Motor neuron (in vitro differentiated cells): Measurements from ENCODE around the gene HABP4. TPM values are rescaled to one million over a fixed set of nuclear protein-coding genes. Genes with fewer than 3 reads are reported as not detected.

ENCODE experiments used
- ATAC-seq, 8 experiments: fragments of 200-7000 bp; cut with Tn5 transposase; replicated peaks in 6 of 8; 2 replicates each; pipeline ENCODE4 v1.8.0; 2021; ENCODE audit warnings: mild to moderate bottlenecking in 8 of 8, moderate library complexity in 8 of 8
- H3K27ac ChIP-seq, 2 donors: fragments of 250-450 bp; sonication (Bioruptor Pico); 2 replicates each; pipeline ENCODE4 v1.9.0; 2021; ENCODE audit warnings: antibody characterized with exemption in 2 of 2, mild to moderate bottlenecking in 2 of 2, moderate library complexity in 1 of 2
- H3K4me1 ChIP-seq, 2 donors: fragments of 250-450 bp; sonication (Bioruptor Pico); replicated peaks in 1 of 2; 2 replicates each; pipeline ENCODE4 v1.6.1; 2021; ENCODE audit warnings: antibody characterized with exemption in 2 of 2, mild to moderate bottlenecking in 2 of 2, moderate library complexity in 1 of 2
- H3K4me3 ChIP-seq, 5 donors: fragments of 250-450 bp; sonication (Bioruptor Pico); 2 replicates each; pipeline ENCODE4 v1.9.0; 2021; ENCODE audit warnings: antibody characterized with exemption in 5 of 5, mild to moderate bottlenecking in 5 of 5, moderate library complexity in 4 of 5
- WGBS, 10 experiments: fragments of 450-650 bp; shearing (Covaris generic); methylation state at CpG; one replicate each; pipeline ENCODE4 v1.0.0; 2022; 5-methylcytosine and 5-hydroxymethylcytosine counted together
- in situ Hi-C, 9 experiments: fragments of 400-800 bp; cut with MboI; loops; one replicate each; pipeline ENCODE4 v1.15.0; 2021; ENCODE audit warnings: low sequenced_read_pairs in 9 of 9, low pct_unique_long_range_greater_than_20kb in 2 of 9; ENCODE audit not compliant: unreplicated experiment in 9 of 9
- total RNA-seq, 8 experiments: library from RNA; unstranded; fragments of 300-600 nt; gene quantifications; 2 replicates each; pipeline versions ENCODE4 v1.2.3 to v1.2.4, GENCODE V29; 2022

Gene HABP4
- total RNA-seq, 8 experiments from 2014 or later: 4.0 to 30.2 (median 24.0) TPM

DNA sequence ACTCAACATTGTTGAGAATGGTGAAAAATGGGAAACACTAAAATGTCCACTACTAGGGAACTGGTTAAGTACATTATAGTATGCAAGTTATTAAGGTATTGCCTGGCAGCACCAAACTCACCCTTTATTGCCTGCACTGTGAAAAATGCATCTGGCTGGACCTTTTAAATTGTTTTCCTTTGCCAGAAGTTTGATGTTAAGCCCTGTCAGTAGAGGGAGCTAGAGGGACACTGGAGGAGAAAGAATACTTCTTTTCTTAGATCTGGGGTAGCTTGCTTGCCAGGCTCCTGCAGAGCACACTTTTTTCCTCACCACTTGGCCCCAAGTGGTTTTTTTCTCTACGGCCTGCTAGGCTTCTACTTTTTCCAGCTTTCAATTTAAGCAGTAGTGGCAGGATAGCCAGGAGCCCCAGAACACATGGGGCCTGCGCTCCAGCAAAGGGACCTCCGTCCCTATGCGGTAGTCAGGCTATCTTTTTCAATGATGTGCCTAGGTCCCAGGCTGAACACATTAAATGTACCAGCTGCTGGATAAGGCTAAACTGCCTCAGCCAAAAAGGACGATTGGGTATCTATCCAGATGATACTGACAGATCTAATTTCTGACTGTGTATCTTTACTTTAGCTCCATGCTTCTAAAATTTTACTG lies 8.0 kb upstream of the HABP4 start:
- H3K27ac ChIP-seq: no peak overlapping the region
- WGBS, 10 experiments: 11 to 100% (median 91%) methylated on average over 1 to 5 of the region's 5 CpGs; no CpG with 5 or more reads in 2 of the 10 experiments
- H3K4me3 ChIP-seq: no peak overlapping the region
- ATAC-seq: no peak
- in situ Hi-C loops: loop anchor here in 2 of 9 experiments (25.0 kb wide), 1 partner anchor 220 kb away; the partner anchor contains the start of gene PRXL2C (in 2 of the 2)
- no peaks in the 10 kb centered on the region for H3K4me1 ChIP-seq

DNA sequence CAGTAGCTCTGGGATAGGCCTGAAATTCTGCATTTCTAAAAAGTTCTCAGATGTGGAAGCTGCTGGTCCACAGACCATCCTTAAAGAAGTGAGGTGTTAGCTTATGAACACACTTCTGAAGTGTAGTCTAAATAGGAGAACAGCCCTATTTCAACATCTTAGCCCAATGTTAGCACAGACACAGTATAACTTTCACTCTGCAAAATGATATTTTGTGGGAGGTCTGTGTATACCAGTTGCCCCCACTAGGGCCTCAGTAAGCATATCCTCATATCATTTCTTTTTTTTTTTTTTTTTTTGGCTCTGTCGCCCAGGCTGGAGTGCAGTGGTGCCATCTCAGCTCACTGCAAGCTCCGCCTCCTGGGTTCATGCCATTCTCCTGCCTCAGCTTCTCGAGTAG lies 7.5 kb upstream of the HABP4 start:
- H3K4me3 ChIP-seq: no peak overlapping the region
- WGBS, 10 experiments: 56 to 100% (median 83%) methylated on average over 1 to 3 of the region's 3 CpGs; no CpG with 5 or more reads in 2 of the 10 experiments
- H3K4me1 ChIP-seq: no peaks in the 10 kb centered on the region
- no peak for ATAC-seq
- no peak overlapping the region for H3K27ac ChIP-seq
- in situ Hi-C loops: loop anchor here in 2 of 9 experiments (25.0 kb wide), 1 partner anchor 220 kb away; the partner anchor contains the start of gene PRXL2C (in 2 of the 2)

GRCh38 chr9:96447406-96447805 lies 2.6 kb upstream of the HABP4 start:
- Histone ChIP-seq H3K4me3 (no peak overlapping the region), H3K27ac (no peak overlapping the region), H3K4me1 (peaks cover 10 to 15% of the 10 kb centered on the region in 2 donors)
- ATAC-seq: no peak
- 33 to 100% (median 60%) methylated on average over 1 to 2 of the region's 3 CpGs; no CpG with 5 or more reads in 2 of the 10 experiments for WGBS, 10 experiments
- in situ Hi-C loops: loop anchor here in 2 of 9 experiments (25.0 kb wide), 1 partner anchor 215 kb away; the partner anchor contains the start of gene PRXL2C (in 2 of the 2)

- no peak for ATAC-seq
- WGBS, 10 experiments: 50 to 100% (median 88%) methylated on average over 2 to 8 of the region's 11 CpGs
- in situ Hi-C loops: loop anchor here in 2 of 9 experiments (25.0 kb wide), 1 partner anchor 214 kb away; the partner anchor contains the start of gene PRXL2C (in 2 of the 2)
- peaks cover 12 to 18% of the 10 kb centered on the region in 2 donors for H3K4me1 ChIP-seq
- no peak overlapping the region for H3K4me3 ChIP-seq
- no peak overlapping the region for H3K27ac ChIP-seq
Observed at GRCh38 chr9:96448546-96449170, 1.3 kb upstream of the HABP4 start.

DNA sequence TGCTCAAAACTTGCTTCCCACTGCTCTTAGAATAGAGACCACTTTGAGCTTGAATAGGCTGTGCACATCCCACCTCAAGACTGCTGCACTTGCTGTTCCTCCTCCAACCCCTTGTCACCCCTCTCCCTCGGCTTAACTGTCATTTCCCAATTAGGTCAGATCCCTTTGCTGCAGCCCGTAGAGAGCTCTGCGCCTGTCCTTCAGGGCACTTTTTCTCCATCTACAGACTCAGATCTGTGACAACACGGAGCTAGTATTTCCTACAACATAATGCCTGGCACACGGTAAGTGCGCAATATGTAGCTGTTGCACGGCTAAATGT lies 485 bp upstream of the HABP4 start:
- WGBS, 10 experiments: 0% methylated on average over 1 to 5 of the region's 7 CpGs; no CpG with 5 or more reads in 3 of the 10 experiments
- peaks cover 14 to 20% of the 10 kb centered on the region in 2 donors for H3K4me1 ChIP-seq
- peak overlapping the region; percentile 49 to 70 (median 63) for H3K4me3 ChIP-seq
- H3K27ac ChIP-seq: peak overlapping the region; percentile 32 to 38
- in situ Hi-C loops: loop anchor here in 2 of 9 experiments (25.0 kb wide), 1 partner anchor 213 kb away; the partner anchor contains the start of gene PRXL2C (in 2 of the 2)
- peak; percentile 6 to 51 (median 46) for ATAC-seq

GRCh38 chr9:96450613-96451528 lies 902 bp downstream of the HABP4 start:
- Histone ChIP-seq H3K4me3 (peak overlapping the region; percentile 49 to 70 (median 63)), H3K27ac (peak overlapping the region; percentile 46 to 55), H3K4me1 (peaks cover 14 to 20% of the 10 kb centered on the region in 2 donors)
- peak in 4 of 8 experiments; percentile 1 to 2 (median 1) for ATAC-seq
- in situ Hi-C loops: loop anchor here in 2 of 9 experiments (25.0 kb wide), 2 partner anchors 136 to 161 kb away; partner anchors contain the start of gene CDC14B (in 1 of the 2)
- 0 to 80% (median 20%) methylated on average over 1 to 6 of the region's 63 CpGs; no CpG with 5 or more reads in 5 of the 10 experiments for WGBS, 10 experiments

GRCh38 chr9:96453625-96454024 lies 3.7 kb downstream of the HABP4 start:
- Histone ChIP-seq H3K4me3 (no peak overlapping the region), H3K4me1 (peaks cover 11 to 17% of the 10 kb centered on the region in 2 donors), H3K27ac (no peak overlapping the region)
- in situ Hi-C loops: loop anchor here in 2 of 9 experiments (25.0 kb wide), 2 partner anchors 134 to 159 kb away; partner anchors contain the start of gene CDC14B (in 1 of the 2)
- WGBS, 10 experiments: 8 to 100% (median 60%) methylated on average over 1 to 2 of the region's 2 CpGs
- no peak for ATAC-seq

DNA sequence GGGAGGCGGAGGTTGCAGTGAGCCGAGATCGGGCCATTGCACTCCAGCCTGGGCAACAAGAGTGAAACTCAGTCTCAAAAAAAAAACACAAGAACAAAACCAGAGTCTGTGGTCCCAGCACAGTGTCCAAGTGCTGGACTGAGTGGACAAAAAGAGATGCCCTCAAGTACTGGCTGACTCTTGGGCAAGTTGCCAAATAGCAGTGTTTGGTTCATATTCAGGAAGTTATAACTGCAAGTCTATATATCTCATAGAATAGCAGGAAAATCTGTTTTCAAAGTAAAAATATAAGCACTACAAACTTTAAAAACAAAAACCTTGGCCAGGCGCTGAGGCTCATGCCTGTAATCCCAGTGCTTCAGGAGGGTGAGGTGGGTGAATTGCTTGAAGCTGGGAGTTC lies 7.3 kb downstream of the HABP4 start:
- in situ Hi-C loops: loop anchor here in 2 of 9 experiments (25.0 kb wide), 2 partner anchors 130 to 155 kb away; partner anchors contain the start of gene CDC14B (in 1 of the 2)
- H3K4me1 ChIP-seq: peaks cover 4 to 5% of the 10 kb centered on the region in 2 donors
- H3K27ac ChIP-seq: no peak overlapping the region
- no peak overlapping the region for H3K4me3 ChIP-seq
- WGBS, 10 experiments: 86 to 100% (median 89%) methylated on average over 1 to 4 of the region's 4 CpGs; no CpG with 5 or more reads in 5 of the 10 experiments
- ATAC-seq: no peak

GRCh38 chr9:96458226-96458625 lies 8.3 kb downstream of the HABP4 start:
- in situ Hi-C loops: loop anchor here in 2 of 9 experiments (25.0 kb wide), 2 partner anchors 129 to 154 kb away; partner anchors contain the start of gene CDC14B (in 1 of the 2)
- Histone ChIP-seq H3K4me3 (no peak overlapping the region), H3K4me1 (peaks cover 4 to 5% of the 10 kb centered on the region in 2 donors), H3K27ac (no peak overlapping the region)
- no peak for ATAC-seq
- WGBS, 10 experiments: 80 to 100% (median 94%) methylated on average over 1 to 8 of the region's 8 CpGs; no CpG with 5 or more reads in 1 of the 10 experiments

DNA sequence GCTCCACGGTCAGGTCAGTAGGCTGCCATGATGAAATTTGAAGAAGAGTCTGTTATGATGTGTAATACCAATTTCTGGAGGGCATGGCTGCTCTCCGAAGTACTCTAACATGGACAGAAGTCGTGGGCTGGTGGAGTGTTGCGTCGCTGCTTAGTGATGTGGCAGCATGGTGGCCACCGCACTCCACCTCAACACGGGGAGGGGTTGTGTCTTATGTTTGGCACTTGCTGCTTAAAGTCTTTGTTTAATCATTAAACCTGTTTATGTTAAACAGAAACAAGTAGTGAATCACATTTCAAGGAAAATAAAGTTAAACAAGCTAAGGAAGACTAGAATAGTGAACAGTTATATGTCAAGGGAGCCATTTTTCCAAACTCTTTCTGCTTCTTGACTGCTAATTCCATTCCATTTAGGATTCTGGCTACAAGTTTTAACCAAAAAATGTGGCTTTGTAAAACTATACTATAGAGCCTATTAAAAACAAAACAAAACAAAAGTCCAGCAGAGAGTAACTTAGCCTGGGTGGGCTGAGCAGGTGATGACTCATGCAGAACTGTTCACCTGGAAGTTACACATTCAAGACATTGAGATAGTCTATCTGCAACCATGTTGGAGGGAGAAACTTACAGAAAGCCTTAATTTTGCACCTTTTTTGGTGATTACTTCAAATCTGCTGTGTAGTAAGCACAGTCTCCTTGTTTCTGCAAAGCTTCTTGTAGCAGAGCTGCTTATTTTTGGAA lies 9.5 kb downstream of the HABP4 start:
- in situ Hi-C loops: loop anchor here in 2 of 9 experiments (25.0 kb wide), 2 partner anchors 128 to 153 kb away; partner anchors contain the start of gene CDC14B (in 1 of the 2)
- Histone ChIP-seq H3K4me3 (no peak overlapping the region), H3K27ac (no peak overlapping the region), H3K4me1 (no peaks in the 10 kb centered on the region)
- 87 to 100% (median 98%) methylated on average over 1 to 7 of the region's 7 CpGs; no CpG with 5 or more reads in 1 of the 10 experiments for WGBS, 10 experiments
- no peak for ATAC-seq

- in situ Hi-C loops: loop anchor here in 2 of 9 experiments (25.0 kb wide), 2 partner anchors 127 to 152 kb away; partner anchors contain the start of gene CDC14B (in 1 of the 2)
- no peak overlapping the region for H3K4me3 ChIP-seq
- 15 to 100% (median 84%) methylated on average over 1 to 5 of the region's 5 CpGs; no CpG with 5 or more reads in 1 of the 10 experiments for WGBS, 10 experiments
- H3K4me1 ChIP-seq: no peaks in the 10 kb centered on the region
- no peak overlapping the region for H3K27ac ChIP-seq
- no peak for ATAC-seq
Observed at GRCh38 chr9:96460470-96460869, 10.5 kb downstream of the HABP4 start.
